SK-N-MC (cell line): ENCODE results near the gene TLK2.

Experiments used
- EZH2 ChIP-seq: fragments of 200-600 bp; sonication (generic); IDR thresholded peaks from one replicate; pipeline ENCODE4 v1.6.1; 2017; ENCODE audit warnings: antibody characterized with exemption
- POLR2AphosphoS5 ChIP-seq: IDR thresholded peaks from 2 replicates; pipeline ENCODE4 v1.6.1; 2012; ENCODE audit warnings: mild to moderate bottlenecking, low read depth, low read length, borderline replicate concordance

DNA sequence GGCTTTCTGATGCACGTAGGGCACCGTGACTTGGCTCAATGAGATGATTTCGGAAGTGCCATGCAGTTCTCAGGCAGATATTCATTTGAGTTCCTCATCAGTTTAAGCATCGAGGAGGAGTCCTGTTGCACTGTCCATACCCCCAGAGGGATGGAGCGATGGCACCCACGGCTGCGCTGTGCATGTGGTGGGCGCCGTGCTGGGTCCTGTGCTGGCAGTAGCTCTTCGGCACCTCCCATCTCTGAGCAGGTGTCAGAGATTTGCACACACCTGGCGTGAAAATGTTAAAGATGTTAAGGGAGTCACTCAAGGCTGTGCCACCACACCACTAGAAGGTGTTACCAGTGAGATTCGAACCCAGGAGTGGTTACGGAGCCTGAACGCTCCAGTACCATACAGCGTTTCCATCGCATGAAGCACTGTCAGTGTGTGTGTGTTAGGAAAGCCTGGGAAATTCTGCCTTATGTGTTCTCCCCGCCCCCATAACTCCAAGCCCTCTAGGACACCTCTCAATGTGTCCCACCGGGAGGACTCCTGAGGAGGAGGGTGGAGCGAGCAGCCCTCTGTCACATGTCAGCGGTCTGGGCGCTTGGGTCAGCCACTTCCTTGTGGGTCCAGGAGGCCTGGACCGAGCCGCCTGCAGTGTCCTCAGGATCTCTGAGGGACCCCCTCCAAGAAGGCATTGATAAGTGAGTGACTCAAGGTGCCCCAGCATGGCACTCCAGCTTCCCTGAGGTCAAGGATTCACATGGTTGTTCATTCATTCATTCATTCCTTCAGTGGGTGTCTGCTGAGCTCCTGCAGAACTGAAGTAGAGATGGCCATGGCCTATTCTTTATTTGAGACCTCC is 152.7 kb downstream of the TLK2 start:
- TF ChIP-seq POLR2AphosphoS5 (no peak), EZH2 (no peak)
